ENCODE data around the gene E2F2. TPM values are rescaled to one million over a fixed set of nuclear protein-coding genes. Genes with fewer than 3 reads are reported as not detected.
A peak's percentile ranks its signal among the peaks of the same experiment; 100 is the strongest.

The E2F2 gene
- total RNA-seq, 6 donors from 2014 or later, result 0.69 to 1.9 (median 1.1) TPM

DNA sequence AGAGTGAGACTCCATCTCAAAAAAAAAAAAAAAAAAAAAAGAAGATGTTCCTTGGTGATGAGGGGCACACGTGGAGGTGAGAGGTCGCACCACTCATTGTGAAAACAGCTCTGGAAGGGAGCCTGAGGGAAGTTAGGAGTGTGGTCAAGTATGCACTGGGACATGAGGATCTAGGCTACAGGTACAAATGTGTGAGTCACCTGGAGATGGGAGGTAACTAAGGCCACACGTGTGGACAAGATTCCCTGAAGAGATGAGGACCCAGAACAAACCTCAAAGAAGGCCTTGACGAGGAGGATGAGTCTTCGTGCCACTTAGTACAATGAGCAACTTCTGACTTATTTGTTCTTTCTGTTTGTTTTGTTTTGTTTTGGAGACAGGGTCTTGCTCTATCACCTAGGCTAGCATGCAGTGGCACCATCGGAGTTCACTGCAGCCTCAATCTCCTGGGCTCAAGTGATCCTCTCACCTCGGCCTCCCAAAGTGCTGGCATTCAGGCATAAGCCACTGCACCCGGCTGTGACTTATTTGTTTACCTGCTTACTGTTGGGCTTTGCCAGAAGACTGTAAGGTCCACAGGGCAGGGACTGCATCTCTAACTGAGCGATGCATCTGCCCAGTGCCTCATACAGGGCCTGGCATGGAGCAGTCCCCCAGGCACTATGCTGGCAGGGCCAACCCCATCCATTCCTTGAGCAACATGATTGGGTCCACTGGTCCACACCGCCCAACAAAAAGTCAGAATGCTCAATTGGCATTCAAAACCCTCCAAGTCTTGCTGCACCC, 53.5 kb downstream of the E2F2 start:
- no peaks in the 10 kb centered on the region for H3K9me3 ChIP-seq
- DNase-seq (peak in 1 of 2 donors; percentile 45), ATAC-seq (ENCODE audit: low FRiP score in 2 of 2) (no peak)
- H3K4me3 ChIP-seq, result no peak overlapping the region
- no peaks in the 10 kb centered on the region for H3K36me3 ChIP-seq
- TF ChIP-seq POLR2AphosphoS5 (IDR thresholded peaks at IDR 0.05) (no peak), EP300 (IDR thresholded peaks at IDR 0.05) (no peak), POLR2A (IDR thresholded peaks at IDR 0.05) (no peak)
- TF ChIP-seq, protein P1, sequence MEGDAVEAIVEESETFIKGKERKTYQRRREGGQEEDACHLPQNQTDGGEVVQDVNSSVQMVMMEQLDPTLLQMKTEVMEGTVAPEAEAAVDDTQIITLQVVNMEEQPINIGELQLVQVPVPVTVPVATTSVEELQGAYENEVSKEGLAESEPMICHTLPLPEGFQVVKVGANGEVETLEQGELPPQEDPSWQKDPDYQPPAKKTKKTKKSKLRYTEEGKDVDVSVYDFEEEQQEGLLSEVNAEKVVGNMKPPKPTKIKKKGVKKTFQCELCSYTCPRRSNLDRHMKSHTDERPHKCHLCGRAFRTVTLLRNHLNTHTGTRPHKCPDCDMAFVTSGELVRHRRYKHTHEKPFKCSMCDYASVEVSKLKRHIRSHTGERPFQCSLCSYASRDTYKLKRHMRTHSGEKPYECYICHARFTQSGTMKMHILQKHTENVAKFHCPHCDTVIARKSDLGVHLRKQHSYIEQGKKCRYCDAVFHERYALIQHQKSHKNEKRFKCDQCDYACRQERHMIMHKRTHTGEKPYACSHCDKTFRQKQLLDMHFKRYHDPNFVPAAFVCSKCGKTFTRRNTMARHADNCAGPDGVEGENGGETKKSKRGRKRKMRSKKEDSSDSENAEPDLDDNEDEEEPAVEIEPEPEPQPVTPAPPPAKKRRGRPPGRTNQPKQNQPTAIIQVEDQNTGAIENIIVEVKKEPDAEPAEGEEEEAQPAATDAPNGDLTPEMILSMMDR (IDR thresholded peaks at IDR 0.05), result no peak
- H3K4me1 ChIP-seq, result peaks cover 11 to 30% (median 23%) of the 10 kb centered on the region in 4 donors
- H3K27ac ChIP-seq, result peak overlapping the region in 1 of 4 donors; percentile 16
- H3K27me3 ChIP-seq, result no peaks in the 10 kb centered on the region
- 81 to 85% methylated on average over 10 of the region's 10 CpGs for WGBS, 2 donors

DNA sequence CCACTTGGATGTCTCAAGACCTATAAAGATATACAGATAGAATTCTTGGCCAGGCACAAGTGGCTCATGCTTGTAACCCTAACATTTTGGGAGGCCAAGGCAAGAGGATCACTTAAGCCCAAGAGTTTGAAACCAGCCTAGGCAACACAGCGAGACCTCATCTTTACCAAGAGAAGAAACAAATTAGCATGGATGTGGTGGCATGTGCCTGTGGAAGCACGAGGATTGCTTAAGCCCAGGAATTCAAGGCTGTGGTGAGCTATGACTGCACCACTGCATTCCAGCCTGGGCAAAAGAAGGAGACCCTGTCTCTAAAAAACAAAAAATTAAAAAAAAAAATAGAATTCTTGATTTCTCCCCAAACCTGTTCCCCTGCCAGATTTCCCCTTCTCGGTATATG, 55.4 kb downstream of the E2F2 start:
- peaks cover 6 to 34% (median 17%) of the 10 kb centered on the region in 4 donors for H3K4me1 ChIP-seq
- WGBS, 2 donors, result 71 to 73% methylated on average over 3 of the region's 3 CpGs
- H3K36me3 ChIP-seq, result no peaks in the 10 kb centered on the region
- no peak for ATAC-seq (ENCODE audit: low FRiP score in 2 of 2)
- H3K27ac ChIP-seq, result no peak overlapping the region
- no peaks in the 10 kb centered on the region for H3K27me3 ChIP-seq
- TF ChIP-seq, protein P1 (IDR thresholded peaks at IDR 0.05), result no peak
- TF ChIP-seq POLR2AphosphoS5 (IDR thresholded peaks at IDR 0.05), result no peak
- TF ChIP-seq EP300 (IDR thresholded peaks at IDR 0.05), result no peak
- no peak for TF ChIP-seq POLR2A (IDR thresholded peaks at IDR 0.05)
- no peaks in the 10 kb centered on the region for H3K9me3 ChIP-seq
- no peak overlapping the region for H3K4me3 ChIP-seq
- no peak for DNase-seq

DNA sequence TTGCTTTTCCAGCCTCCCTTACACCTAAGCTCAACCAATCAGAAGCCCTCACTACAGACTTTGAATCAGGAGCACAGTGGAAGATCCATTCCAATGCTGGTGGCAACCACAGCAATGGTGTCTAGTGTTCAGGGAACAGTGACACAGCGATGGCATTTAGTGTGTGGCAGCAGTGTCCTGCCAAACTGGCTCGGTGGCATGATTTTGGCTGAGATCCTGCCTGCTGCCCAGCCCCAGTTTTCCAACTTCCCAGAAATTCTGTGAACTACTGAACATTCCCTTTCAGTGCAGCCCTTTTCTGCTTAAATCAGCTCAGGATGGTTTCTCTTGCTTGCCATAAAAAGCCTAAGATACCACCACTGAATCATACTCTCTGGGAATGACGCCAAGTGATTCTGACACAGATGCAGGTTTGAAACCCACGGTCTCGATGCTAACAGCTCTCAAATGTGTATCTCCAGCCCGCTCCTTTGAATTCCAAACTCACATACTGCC, 55.9 kb downstream of the E2F2 start:
- no peaks in the 10 kb centered on the region for H3K9me3 ChIP-seq
- no peaks in the 10 kb centered on the region for H3K36me3 ChIP-seq
- ATAC-seq (ENCODE audit: low FRiP score in 2 of 2) (no peak), DNase-seq (no peak)
- WGBS, 2 donors, result 68 to 73% methylated on average over 6 of the region's 6 CpGs
- H3K27me3 ChIP-seq, result no peaks in the 10 kb centered on the region
- peaks cover 11 to 38% (median 18%) of the 10 kb centered on the region in 4 donors for H3K4me1 ChIP-seq
- TF ChIP-seq EP300 (IDR thresholded peaks at IDR 0.05) (no peak), POLR2A (IDR thresholded peaks at IDR 0.05) (no peak), POLR2AphosphoS5 (IDR thresholded peaks at IDR 0.05) (no peak)
- TF ChIP-seq, protein P1 (IDR thresholded peaks at IDR 0.05), result no peak
- no peak overlapping the region for H3K27ac ChIP-seq
- H3K4me3 ChIP-seq, result no peak overlapping the region

DNA sequence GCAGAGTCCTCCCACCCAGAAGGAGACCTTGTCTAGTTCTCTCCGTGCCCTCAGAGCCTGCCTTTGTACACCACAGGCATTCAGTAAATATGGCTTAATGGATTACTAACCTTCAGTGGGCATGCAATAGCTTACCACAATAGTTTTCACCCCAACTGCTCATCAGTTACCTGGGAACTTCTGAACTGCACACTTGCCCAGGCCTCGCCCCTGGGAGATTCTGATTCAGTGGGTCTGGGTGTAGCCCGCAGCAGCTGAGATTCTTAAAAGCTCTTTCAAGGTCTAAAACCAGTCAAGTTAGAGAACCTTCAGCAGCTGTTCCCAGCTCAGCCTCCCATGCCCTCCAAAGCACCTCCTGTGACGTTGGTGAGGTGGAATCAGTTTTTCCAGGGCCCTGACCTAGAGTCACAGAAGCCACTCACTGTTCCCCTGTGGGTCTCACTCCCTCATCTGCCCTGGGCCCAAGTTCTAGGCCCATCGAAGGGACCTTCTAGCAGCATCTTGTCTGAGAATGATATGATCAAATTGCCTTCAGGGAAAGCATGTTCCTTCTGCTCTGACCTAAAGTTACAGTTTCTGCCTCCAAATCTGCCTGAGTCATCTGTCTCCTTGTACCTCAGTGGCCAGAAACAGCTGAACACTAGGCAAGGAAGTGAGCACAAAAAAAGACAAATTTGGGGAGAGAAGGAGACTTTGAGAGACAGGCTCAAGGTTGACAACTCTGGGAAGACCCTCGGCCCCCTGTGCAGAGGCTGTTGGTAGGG, 57.8 kb downstream of the E2F2 start:
- TF ChIP-seq, protein P1 (IDR thresholded peaks at IDR 0.05), result no peak
- TF ChIP-seq POLR2AphosphoS5 (IDR thresholded peaks at IDR 0.05), result no peak
- TF ChIP-seq EP300 (IDR thresholded peaks at IDR 0.05), result no peak
- no peak for TF ChIP-seq POLR2A (IDR thresholded peaks at IDR 0.05)
- DNase-seq, result no peak
- H3K9me3 ChIP-seq, result no peaks in the 10 kb centered on the region
- H3K36me3 ChIP-seq, result no peaks in the 10 kb centered on the region
- H3K4me3 ChIP-seq, result no peak overlapping the region
- peak in 1 of 2 donors; percentile 15 for ATAC-seq (ENCODE audit: low FRiP score in 2 of 2)
- peaks cover 5 to 21% (median 6%) of the 10 kb centered on the region in 4 donors for H3K4me1 ChIP-seq
- no peak overlapping the region for H3K27ac ChIP-seq
- H3K27me3 ChIP-seq, result no peaks in the 10 kb centered on the region
- WGBS, 2 donors, result 93% methylated on average over 4 to 6 of the region's 6 CpGs
